Astrocyte (in vitro differentiated cells and primary cell): Measurements from ENCODE around the gene SEL1L2. TPM values are rescaled to one million over a fixed set of nuclear protein-coding genes. Genes with fewer than 3 reads are reported as not detected.

Experiments
- DNase-seq: peaks from one replicate; pipeline ENCODE4 v3.0.0-alpha.2; 2010; ENCODE audit warnings: low read depth
- FAIRE-seq: peaks from 2 replicates; lab custom pipeline; 2011; peaks lifted over from hg19 to GRCh38; lab: Jason Lieb, UNC
- H2AFZ ChIP-seq: 2 replicates; pipeline ENCODE4 v1.6.0; 2012; ENCODE audit warnings: low read depth, low read length, inconsistent platforms
- H3K27ac ChIP-seq: 2 replicates; pipeline ENCODE4 v1.5.1; 2011; ENCODE audit warnings: low read depth, low read length, inconsistent platforms
- H3K27me3 ChIP-seq: 2 replicates; pipeline ENCODE4 v1.6.0; 2011; ENCODE audit warnings: low read length, inconsistent platforms; ENCODE audit not compliant: insufficient read depth
- H3K36me3 ChIP-seq: 2 replicates; pipeline ENCODE4 v1.5.1; 2011; ENCODE audit warnings: low read length, inconsistent platforms; ENCODE audit not compliant: insufficient read depth
- H3K4me1 ChIP-seq: 2 replicates; pipeline ENCODE4 v1.5.1; 2011; ENCODE audit warnings: low read length, inconsistent platforms; ENCODE audit not compliant: insufficient read depth
- H3K4me2 ChIP-seq: 2 replicates; pipeline ENCODE4 v1.6.0; 2012; ENCODE audit warnings: low read length, inconsistent platforms
- H3K4me3 ChIP-seq: 2 replicates; pipeline ENCODE4 v1.5.1; 2011; ENCODE audit warnings: low read depth, mild to moderate bottlenecking, low read length, inconsistent platforms; ENCODE audit not compliant: insufficient read depth
- H3K79me2 ChIP-seq: 2 replicates; pipeline ENCODE4 v1.6.0; 2012; ENCODE audit warnings: mild to moderate bottlenecking, low read length, inconsistent platforms; ENCODE audit not compliant: insufficient read depth
- H3K9ac ChIP-seq: 2 replicates; pipeline ENCODE4 v1.6.0; 2012; ENCODE audit warnings: mild to moderate bottlenecking, low read length, inconsistent platforms
- H3K9me3 ChIP-seq: 2 replicates; pipeline ENCODE4 v1.5.1; 2012; ENCODE audit warnings: low read depth, mild to moderate bottlenecking, low read length, inconsistent platforms; ENCODE audit not compliant: insufficient read depth
- H4K20me1 ChIP-seq: 2 replicates; pipeline ENCODE4 v1.6.0; 2012; ENCODE audit warnings: low read length, inconsistent platforms; ENCODE audit not compliant: insufficient read depth
- H3K27ac Mint-ChIP-seq: one replicate; pipeline ENCODE4 v1.8.0; 2021; ENCODE audit warnings: mild to moderate bottlenecking, mixed read lengths; ENCODE audit not compliant: unreplicated experiment
- H3K27me3 Mint-ChIP-seq: one replicate; pipeline ENCODE4 v1.8.0; 2021; ENCODE audit warnings: low read depth, mixed read lengths; ENCODE audit not compliant: unreplicated experiment
- H3K36me3 Mint-ChIP-seq: one replicate; pipeline ENCODE4 v1.8.0; 2021; ENCODE audit warnings: low read depth, mixed read lengths; ENCODE audit not compliant: unreplicated experiment
- H3K4me1 Mint-ChIP-seq: one replicate; pipeline ENCODE4 v1.8.0; 2021; ENCODE audit warnings: low read depth, mixed read lengths; ENCODE audit not compliant: unreplicated experiment
- H3K4me3 Mint-ChIP-seq: one replicate; pipeline ENCODE4 v1.8.0; 2021; ENCODE audit warnings: mild to moderate bottlenecking, moderate library complexity, mixed read lengths; ENCODE audit not compliant: unreplicated experiment
- H3K9me3 Mint-ChIP-seq: one replicate; pipeline ENCODE4 v1.8.0; 2021; ENCODE audit warnings: mild to moderate bottlenecking, mixed read lengths; ENCODE audit not compliant: unreplicated experiment
- CTCF ChIP-seq: IDR thresholded peaks from 2 replicates; pipeline ENCODE4 v1.5.1; 2011; ENCODE audit warnings: low read depth, mild to moderate bottlenecking, inconsistent platforms, low read length, moderate library complexity; ENCODE audit not compliant: insufficient read depth
- EZH2 ChIP-seq: IDR thresholded peaks from 2 replicates; pipeline ENCODE4 v1.6.1; 2012; ENCODE audit warnings: mild to moderate bottlenecking, low read length, inconsistent platforms; ENCODE audit not compliant: insufficient read depth
- total RNA-seq: library from RNA; stranded (reverse); gene quantifications from 2 replicates; pipeline ENCODE4 v1.2.1, GENCODE V29; 2021

Gene SEL1L2
- total RNA-seq, 1 donor from 2014 or later = not detected

GRCh38 chr20:13934992-13935894, 55.2 kb downstream of the SEL1L2 start:
- DNase-seq = no peak
- no peaks in the 10 kb centered on the region for H3K36me3 ChIP-seq
- H3K4me1 ChIP-seq = no peaks in the 10 kb centered on the region
- Mint-ChIP-seq H3K4me1 (no peaks in the 10 kb centered on the region), H3K27ac (no peak overlapping the region), H3K36me3 (no peaks in the 10 kb centered on the region), H3K4me3 (no peak overlapping the region), H3K27me3 (no peaks in the 10 kb centered on the region), H3K9me3 (no peaks in the 10 kb centered on the region)
- H4K20me1 ChIP-seq = no peaks in the 10 kb centered on the region
- H2AFZ ChIP-seq = no peak overlapping the region
- H3K9ac ChIP-seq = no peak overlapping the region
- no peaks in the 10 kb centered on the region for H3K79me2 ChIP-seq
- H3K4me3 ChIP-seq = no peak overlapping the region
- no peak for TF ChIP-seq EZH2
- TF ChIP-seq CTCF = no peak
- H3K27ac ChIP-seq = no peak overlapping the region
- no peaks in the 10 kb centered on the region for H3K27me3 ChIP-seq
- FAIRE-seq = no peak
- H3K4me2 ChIP-seq = no peak overlapping the region
- H3K9me3 ChIP-seq = no peaks in the 10 kb centered on the region

- no peaks in the 10 kb centered on the region for H3K27me3 ChIP-seq
- DNase-seq (no peak), FAIRE-seq (no peak)
- Mint-ChIP-seq H3K9me3 (no peaks in the 10 kb centered on the region), H3K27ac (no peak overlapping the region), H3K4me3 (no peak overlapping the region), H3K4me1 (no peaks in the 10 kb centered on the region), H3K36me3 (no peaks in the 10 kb centered on the region), H3K27me3 (no peaks in the 10 kb centered on the region)
- H3K4me3 ChIP-seq = no peak overlapping the region
- TF ChIP-seq EZH2 (no peak), CTCF (no peak)
- H3K4me1 ChIP-seq = no peaks in the 10 kb centered on the region
- H4K20me1 ChIP-seq = no peaks in the 10 kb centered on the region
- H3K9ac ChIP-seq = no peak overlapping the region
- no peaks in the 10 kb centered on the region for H3K36me3 ChIP-seq
- H3K4me2 ChIP-seq = no peak overlapping the region
- no peaks in the 10 kb centered on the region for H3K9me3 ChIP-seq
- H2AFZ ChIP-seq = no peak overlapping the region
- H3K27ac ChIP-seq = no peak overlapping the region
- no peaks in the 10 kb centered on the region for H3K79me2 ChIP-seq
Observed at GRCh38 chr20:13930281-13930680, 60.1 kb downstream of the SEL1L2 start.

DNA sequence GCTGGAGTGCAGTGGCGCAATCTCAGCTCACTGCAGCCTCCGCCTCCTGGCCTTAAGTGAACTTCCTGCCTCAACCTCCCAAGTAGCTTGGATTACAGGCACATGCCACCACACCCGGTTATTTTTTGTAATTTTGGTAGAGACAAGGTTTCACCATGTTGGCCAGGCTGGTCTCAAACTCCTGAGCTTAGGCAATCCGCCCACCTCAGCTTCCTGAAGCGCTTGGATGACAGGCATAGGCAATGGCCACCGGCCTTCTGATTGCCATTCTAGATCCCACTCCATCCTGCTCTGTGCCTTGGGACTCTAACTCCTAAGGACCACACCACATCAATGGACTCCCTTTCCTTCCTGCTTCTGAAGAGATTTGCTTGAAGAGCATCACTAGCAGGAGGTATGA, 60.6 kb downstream of the SEL1L2 start:
- Histone ChIP-seq H3K4me3 (no peak overlapping the region), H4K20me1 (no peaks in the 10 kb centered on the region), H2AFZ (no peak overlapping the region), H3K79me2 (no peaks in the 10 kb centered on the region), H3K27me3 (no peaks in the 10 kb centered on the region), H3K27ac (no peak overlapping the region), H3K4me1 (no peaks in the 10 kb centered on the region), H3K9me3 (no peaks in the 10 kb centered on the region), H3K9ac (no peak overlapping the region), H3K4me2 (no peak overlapping the region), H3K36me3 (no peaks in the 10 kb centered on the region)
- no peak overlapping the region for H3K4me3 Mint-ChIP-seq
- H3K27ac Mint-ChIP-seq = no peak overlapping the region
- no peak for DNase-seq
- H3K27me3 Mint-ChIP-seq = no peaks in the 10 kb centered on the region
- no peak for FAIRE-seq
- H3K36me3 Mint-ChIP-seq = no peaks in the 10 kb centered on the region
- H3K4me1 Mint-ChIP-seq = no peaks in the 10 kb centered on the region
- H3K9me3 Mint-ChIP-seq = no peaks in the 10 kb centered on the region
- TF ChIP-seq EZH2 (no peak), CTCF (no peak)
